K562 (cell line): ENCODE results near the gene INPP1. TPM values are rescaled to one million over a fixed set of nuclear protein-coding genes. Genes with fewer than 3 reads are reported as not detected.

Source experiments
- ARID3A ChIP-seq: IDR thresholded peaks from 2 replicates; pipeline ENCODE4 v1.6.1; 2012; ENCODE audit warnings: low read depth, low read length, improper control_type of control experiment, borderline replicate concordance
- BCOR ChIP-seq: fragments of 450-650 bp; IDR thresholded peaks from 2 replicates; pipeline ENCODE4 v1.6.1; 2016
- C11orf30 ChIP-seq: fragments of 450-650 bp; IDR thresholded peaks from 2 replicates; pipeline ENCODE4 v1.6.1; 2016; ENCODE audit warnings: low read depth, mild to moderate bottlenecking
- CC2D1A ChIP-seq: fragments of 450-650 bp; IDR thresholded peaks from 2 replicates; pipeline ENCODE4 v1.6.1; 2017; ENCODE audit warnings: mild to moderate bottlenecking
- CCNT2 ChIP-seq: IDR thresholded peaks from 2 replicates; pipeline ENCODE4 v1.6.1; 2011; ENCODE audit warnings: borderline replicate concordance, low read depth, mild to moderate bottlenecking, moderate library complexity, mixed read lengths, low read length; ENCODE audit not compliant: insufficient read length; ENCODE audit errors: extremely low read depth
- ELK1 ChIP-seq: sonication (generic); formaldehyde crosslinking; IDR thresholded peaks from 2 replicates; pipeline ENCODE4 v1.8.1; 2022; ENCODE audit warnings: missing genetic modification reagents
- MAFG ChIP-seq: fragments of 450-650 bp; conservative IDR thresholded peaks from 2 replicates; pipeline ENCODE4 v1.6.1; 2016; ENCODE audit warnings: missing genetic modification characterization, missing compliant biosample characterization
- MEIS2 ChIP-seq: fragments of 450-650 bp; IDR thresholded peaks from 2 replicates; pipeline ENCODE4 v1.6.1; 2014; ENCODE audit warnings: mild to moderate bottlenecking; ENCODE audit not compliant: partially characterized antibody
- MITF ChIP-seq: IDR thresholded peaks from 2 replicates; pipeline ENCODE4 v1.6.1; 2014; ENCODE audit warnings: antibody characterized with exemption
- NFE2 ChIP-seq: IDR thresholded peaks from 2 replicates; pipeline ENCODE4 v1.6.1; 2014; ENCODE audit warnings: antibody characterized with exemption, low read depth
- PHF8 ChIP-seq: fragments of 200-600 bp; sonication (generic); IDR thresholded peaks from 2 replicates; pipeline ENCODE4 v1.6.1; 2012; ENCODE audit warnings: mixed run types, mild to moderate bottlenecking, inconsistent platforms, low read length, moderate library complexity, borderline replicate concordance
- THAP12 ChIP-seq: fragments of 250-450 bp; sonication (Bioruptor Pico); IDR thresholded peaks from 2 replicates; pipeline ENCODE4 v1.9.0; 2021; ENCODE audit warnings: mild to moderate bottlenecking, inconsistent platforms
- USF2 ChIP-seq: sonication (generic); formaldehyde crosslinking; IDR thresholded peaks from 2 replicates; pipeline ENCODE4 v1.5.0; 2020; ENCODE audit warnings: missing genetic modification reagents
- ZEB2 ChIP-seq: fragments of 450-650 bp; IDR thresholded peaks from 2 replicates; pipeline ENCODE4 v1.6.1; 2016
- ZNF316 ChIP-seq: fragments of 450-650 bp; IDR thresholded peaks from 2 replicates; pipeline ENCODE4 v1.6.1; 2016
- ZNF511 ChIP-seq: sonication (generic); formaldehyde crosslinking; IDR thresholded peaks from 2 replicates; pipeline ENCODE4 v1.8.0; 2022; ENCODE audit warnings: mild to moderate bottlenecking, missing genetic modification reagents
- ZNF695 ChIP-seq: fragments of 450-650 bp; formaldehyde crosslinking; IDR thresholded peaks from 2 replicates; pipeline ENCODE4 v1.4.0; 2020; ENCODE audit warnings: mild to moderate bottlenecking, moderate library complexity
- polyA plus RNA-seq, 8 experiments: library from polyadenylated mRNA; depleted of rRNA in 4 of 8; stranded (reverse) in 5 of 8; unstranded in 3 of 8; fragments of >200 nt; fragmentation: Nextera tagmentation in 2 of 8; fragmentation: Illumina TruSeq in 1 of 8; extraction: Ambion mirVana in 2 of 8; extraction: Trizol in 1 of 8; gene quantifications; 2 replicates each; pipeline versions ENCODE4 v1.2.1 to v1.2.3, GENCODE V29; 2011 to 2014; ENCODE audit warnings: inconsistent platforms in 1 of 8, missing spikeins in 1 of 8
- total RNA-seq, 7 experiments: library from RNA; depleted of rRNA in 6 of 7; stranded (reverse); fragments of >200 nt in 6 of 7; fragmentation: Illumina TruSeq in 2 of 7; extraction: Trizol in 2 of 7; gene quantifications; 2 replicates each; pipeline versions ENCODE4 v1.2.1 to v1.2.3, GENCODE V29; 2011 to 2021; ENCODE audit warnings: low replicate concordance in 1 of 7
- TF ChIP-seq, protein P1 (sequence below), 3 experiments: IDR thresholded peaks in 2 of 3; conservative IDR thresholded peaks in 1 of 3; 2 replicates each; pipeline ENCODE4 v1.5.1; 2011 to 2012; ENCODE audit warnings: low read length in 3 of 3, mild to moderate bottlenecking in 3 of 3, control low read depth in 2 of 3, improper control_type of control experiment in 1 of 3, inconsistent platforms in 1 of 3, low read depth in 1 of 3, mixed read lengths in 1 of 3, moderate library complexity in 1 of 3; ENCODE audit not compliant: insufficient read depth in 2 of 3

Gene INPP1
- total and polyA plus RNA-seq, 9 of the 15 experiments (the other 6 are each of a cell fraction or from before 2014, with no cell fraction given), result 3.7 to 11.8 (median 6.5) TPM

DNA sequence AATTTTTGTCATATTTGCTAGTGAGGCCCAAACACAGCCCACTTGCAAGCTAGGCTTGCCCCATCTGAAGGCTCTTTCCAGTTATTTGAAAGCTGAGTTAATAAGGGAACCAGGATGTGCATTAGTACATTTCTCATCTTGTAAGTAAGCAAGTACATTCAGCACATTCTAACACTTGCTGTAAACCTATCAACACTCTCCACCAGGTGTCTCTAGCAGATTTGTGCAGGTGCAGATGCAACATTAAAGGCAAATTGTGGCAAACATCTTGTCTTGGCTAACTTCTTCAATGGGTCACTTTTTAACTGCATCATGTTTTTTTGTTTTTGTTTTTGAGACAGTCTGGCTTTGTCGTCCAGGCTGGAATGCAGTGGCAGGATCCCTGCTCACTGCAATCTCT lies 39.5 kb downstream of the INPP1 start (continued):
- TF ChIP-seq MITF (no peak), USF2 (CRISPR knock-in tag) (no peak), PHF8 (no peak), CCNT2 (no peak), ZNF511 (CRISPR knock-in tag) (no peak), C11orf30 (peak; percentile 45; the same call in 1 of the 2 replicates), THAP12 (CRISPR knock-in tag) (no peak), CC2D1A (peak; percentile 48; the same call in 1 of the 2 replicates), ZNF316 (peak; percentile 42), ZNF695 (CRISPR knock-in tag) (no peak), ZEB2 (0 out of 2 replicates have a peak, but pooled peaks have one; percentile 43), MEIS2 (peak; percentile 9), BCOR (no peak), ELK1 (CRISPR knock-in tag) (no peak), ARID3A (no peak), NFE2 (peak; percentile 35; the same call in 1 of the 2 replicates), MAFG (0 out of 2 replicates have a peak, but pooled peaks have one; percentile 6)
- TF ChIP-seq, protein P1, sequence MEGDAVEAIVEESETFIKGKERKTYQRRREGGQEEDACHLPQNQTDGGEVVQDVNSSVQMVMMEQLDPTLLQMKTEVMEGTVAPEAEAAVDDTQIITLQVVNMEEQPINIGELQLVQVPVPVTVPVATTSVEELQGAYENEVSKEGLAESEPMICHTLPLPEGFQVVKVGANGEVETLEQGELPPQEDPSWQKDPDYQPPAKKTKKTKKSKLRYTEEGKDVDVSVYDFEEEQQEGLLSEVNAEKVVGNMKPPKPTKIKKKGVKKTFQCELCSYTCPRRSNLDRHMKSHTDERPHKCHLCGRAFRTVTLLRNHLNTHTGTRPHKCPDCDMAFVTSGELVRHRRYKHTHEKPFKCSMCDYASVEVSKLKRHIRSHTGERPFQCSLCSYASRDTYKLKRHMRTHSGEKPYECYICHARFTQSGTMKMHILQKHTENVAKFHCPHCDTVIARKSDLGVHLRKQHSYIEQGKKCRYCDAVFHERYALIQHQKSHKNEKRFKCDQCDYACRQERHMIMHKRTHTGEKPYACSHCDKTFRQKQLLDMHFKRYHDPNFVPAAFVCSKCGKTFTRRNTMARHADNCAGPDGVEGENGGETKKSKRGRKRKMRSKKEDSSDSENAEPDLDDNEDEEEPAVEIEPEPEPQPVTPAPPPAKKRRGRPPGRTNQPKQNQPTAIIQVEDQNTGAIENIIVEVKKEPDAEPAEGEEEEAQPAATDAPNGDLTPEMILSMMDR (IDR thresholded peaks at IDR 0.05 in 2 of 3, conservative IDR thresholded peaks at IDR 0.05 in 1 of 3; ENCODE audit: insufficient read depth in 2 of 3, low read depth in 1 of 3, low read length in 3 of 3), result peak; percentile 41 to 66 (median 56); a peak in 5 of 6 replicates
